ENCODE measurements around the gene BEAN1.
A peak's percentile ranks its signal among the peaks of the same experiment; 100 is the strongest.

The BEAN1 gene

DNA sequence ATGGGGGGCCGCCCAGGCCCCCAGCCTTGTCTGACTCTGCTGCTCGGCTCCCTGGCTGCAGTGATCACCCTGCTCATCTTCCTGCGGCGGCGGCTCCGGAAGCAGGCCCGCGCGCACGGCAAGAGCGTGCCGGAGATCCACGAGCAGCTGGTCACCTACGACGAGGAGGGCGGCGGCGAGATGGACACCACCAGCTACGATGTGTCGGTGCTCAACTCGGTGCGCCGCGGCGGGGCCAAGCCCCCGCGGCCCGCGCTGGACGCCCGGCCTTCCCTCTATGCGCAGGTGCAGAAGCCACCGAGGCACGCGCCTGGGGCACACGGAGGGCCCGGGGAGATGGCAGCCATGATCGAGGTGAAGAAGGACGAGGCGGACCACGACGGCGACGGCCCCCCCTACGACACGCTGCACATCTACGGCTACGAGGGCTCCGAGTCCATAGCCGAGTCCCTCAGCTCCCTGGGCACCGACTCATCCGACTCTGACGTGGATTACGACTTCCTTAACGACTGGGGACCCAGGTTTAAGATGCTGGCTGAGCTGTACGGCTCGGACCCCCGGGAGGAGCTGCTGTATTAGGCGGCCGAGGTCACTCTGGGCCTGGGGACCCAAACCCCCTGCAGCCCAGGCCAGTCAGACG, 24.4 kb upstream of the BEAN1 start:
- TF ChIP-seq GATA2 (IDR thresholded peaks at IDR 0.05; ENCODE audit: low read depth, low read length): no peak
- no peak for TF ChIP-seq GATA3 (IDR thresholded peaks at IDR 0.05; ENCODE audit: low read depth, low read length)

DNA sequence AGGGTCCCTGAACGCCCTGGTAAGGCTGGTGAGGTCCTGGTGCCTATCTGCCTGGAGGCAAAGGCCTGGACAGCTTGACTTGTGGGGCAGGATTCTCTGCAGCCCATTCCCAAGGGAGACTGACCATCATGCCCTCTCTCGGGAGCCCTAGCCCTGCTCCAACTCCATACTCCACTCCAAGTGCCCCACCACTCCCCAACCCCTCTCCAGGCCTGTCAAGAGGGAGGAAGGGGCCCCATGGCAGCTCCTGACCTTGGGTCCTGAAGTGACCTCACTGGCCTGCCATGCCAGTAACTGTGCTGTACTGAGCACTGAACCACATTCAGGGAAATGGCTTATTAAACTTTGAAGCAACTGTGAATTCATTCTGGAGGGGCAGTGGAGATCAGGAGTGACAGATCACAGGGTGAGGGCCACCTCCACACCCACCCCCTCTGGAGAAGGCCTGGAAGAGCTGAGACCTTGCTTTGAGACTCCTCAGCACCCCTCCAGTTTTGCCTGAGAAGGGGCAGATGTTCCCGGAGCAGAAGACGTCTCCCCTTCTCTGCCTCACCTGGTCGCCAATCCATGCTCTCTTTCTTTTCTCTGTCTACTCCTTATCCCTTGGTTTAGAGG, 23.5 kb upstream of the BEAN1 start:
- TF ChIP-seq GATA3 (IDR thresholded peaks at IDR 0.05; ENCODE audit: low read depth, low read length) (no peak), GATA2 (IDR thresholded peaks at IDR 0.05; ENCODE audit: low read depth, low read length) (no peak)

DNA sequence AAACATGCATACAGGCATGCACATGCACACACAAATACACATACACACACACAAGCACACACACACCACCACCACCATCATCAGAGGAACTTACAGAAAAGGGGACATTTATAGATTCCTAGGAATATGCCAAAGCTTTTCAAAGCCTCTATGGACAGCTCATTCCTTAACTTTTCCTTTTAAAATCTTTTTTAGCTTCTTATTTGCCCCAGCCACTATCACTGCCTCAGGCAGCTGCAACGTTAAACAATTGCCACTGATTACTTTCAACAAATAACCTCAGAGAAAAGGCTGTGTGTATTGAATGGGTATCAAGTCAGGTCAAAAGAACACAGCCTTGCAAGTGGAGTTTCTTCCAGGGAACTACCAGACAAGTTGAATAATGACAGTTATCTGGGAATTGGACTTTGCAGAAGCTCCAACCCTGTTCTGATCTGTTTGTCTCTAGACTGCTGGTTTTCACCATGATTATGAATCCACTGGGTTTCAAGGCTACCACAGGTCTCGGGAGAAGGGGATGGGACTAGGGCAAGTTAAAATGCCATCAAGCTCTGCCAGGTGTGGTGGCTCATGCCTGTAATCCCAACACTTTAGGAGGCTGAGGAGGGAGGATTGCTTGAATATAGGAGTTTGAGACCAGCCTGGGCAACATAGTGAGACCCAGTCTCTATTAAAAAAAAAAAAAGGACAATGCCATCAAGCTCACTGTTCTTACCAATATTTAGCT, 21.9 kb upstream of the BEAN1 start:
- TF ChIP-seq GATA2 (IDR thresholded peaks at IDR 0.05; ENCODE audit: low read depth, low read length) (no peak), GATA3 (IDR thresholded peaks at IDR 0.05; ENCODE audit: low read depth, low read length) (no peak)

DNA sequence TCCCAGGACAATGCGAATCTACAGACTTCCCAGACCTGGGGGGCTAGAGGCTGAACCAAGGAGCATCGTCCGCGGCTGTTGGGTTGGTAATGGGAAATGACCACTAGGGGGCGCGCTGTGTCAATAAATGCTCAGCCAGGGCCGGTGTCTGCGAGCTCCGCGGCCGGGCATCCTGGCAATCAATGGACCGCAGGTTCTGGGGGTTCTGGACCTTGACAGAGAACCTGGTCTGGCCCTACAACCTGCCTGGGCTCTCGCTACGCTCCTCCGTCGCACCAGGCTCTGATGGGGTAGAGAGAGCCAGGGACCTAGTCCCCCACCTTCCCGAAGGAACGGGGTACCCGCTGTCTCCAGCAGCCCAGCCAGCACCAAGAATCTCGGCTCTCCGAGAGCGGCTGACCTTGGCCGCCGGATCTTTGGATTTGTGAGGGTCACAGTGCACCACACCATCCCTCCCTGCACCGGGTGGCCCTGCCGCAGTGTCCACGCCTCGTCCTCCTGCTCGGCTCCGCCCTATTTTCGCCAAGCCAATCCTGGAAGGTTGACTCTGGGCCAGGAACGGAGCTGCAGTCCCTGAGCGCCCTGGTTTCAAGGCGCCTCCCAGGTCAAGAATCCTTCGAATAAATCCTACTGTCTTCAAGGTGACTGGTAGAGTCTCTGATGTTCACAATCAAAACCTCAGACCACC, 20.4 kb upstream of the BEAN1 start:
- no peak for TF ChIP-seq GATA3 (IDR thresholded peaks at IDR 0.05; ENCODE audit: low read depth, low read length)
- no peak for TF ChIP-seq GATA2 (IDR thresholded peaks at IDR 0.05; ENCODE audit: low read depth, low read length)

DNA sequence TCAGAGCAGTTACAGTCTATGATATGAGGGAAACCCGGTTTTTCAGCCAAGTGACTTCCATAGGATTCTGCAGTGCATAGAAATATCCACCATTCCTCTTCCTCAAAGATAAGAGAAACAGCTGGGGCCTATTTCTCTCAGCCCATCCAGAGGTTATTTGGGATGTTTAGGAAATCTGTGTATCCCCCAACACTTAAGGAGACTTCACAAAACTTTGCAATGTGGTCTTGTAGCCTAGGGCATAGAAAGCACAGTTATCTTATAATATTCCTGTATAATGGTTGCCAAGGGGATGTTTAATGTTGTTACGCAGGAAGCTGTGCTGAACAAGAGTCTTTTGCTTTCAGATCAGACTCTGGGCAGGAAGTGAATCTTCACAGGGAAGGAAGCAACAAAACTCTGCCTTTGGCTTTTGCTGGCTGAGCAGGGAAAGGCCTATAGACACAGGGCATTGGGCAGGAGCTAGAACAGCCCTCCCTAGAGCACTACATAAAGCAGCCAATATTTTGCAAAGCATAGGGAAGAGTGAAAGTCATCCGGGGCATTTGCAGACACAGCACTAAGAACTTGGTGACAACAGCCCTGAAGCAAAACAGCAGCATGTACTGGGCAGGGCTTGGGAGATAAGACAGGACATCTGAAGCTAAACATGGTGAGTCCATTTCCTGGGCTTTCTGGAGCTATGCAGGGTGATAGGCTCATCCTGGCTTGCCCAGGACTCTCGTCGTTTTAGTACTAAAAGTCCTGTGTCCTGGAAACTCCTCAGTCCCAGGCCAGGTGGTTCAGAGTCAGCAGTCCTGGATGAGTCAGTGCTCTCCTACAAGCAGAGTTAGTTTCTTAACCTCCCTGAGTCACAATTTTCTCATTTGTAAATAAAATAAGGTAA, 18.7 kb upstream of the BEAN1 start:
- TF ChIP-seq GATA2 (IDR thresholded peaks at IDR 0.05; ENCODE audit: low read depth, low read length) (0 out of 2 replicates have a peak, but pooled peaks have one; percentile 16), GATA3 (IDR thresholded peaks at IDR 0.05; ENCODE audit: low read depth, low read length) (no peak)

DNA sequence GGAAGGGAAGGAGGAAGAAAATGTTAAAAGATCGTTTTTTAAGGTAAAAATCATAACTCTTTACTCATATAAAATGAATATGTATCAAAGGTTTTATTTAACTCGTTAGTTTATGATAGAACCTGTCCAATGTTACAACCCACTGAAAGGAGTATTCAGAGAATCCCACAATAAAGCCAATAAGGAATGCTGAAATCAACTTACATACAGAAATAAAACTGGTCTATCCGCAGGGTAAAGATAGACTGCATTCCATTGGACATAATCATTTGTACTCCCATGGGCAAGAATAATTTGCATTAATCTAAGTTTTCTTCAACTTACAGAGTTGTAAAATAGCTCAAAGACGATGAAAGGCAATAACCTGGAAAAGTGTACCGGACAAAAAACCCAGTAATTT, 17.9 kb upstream of the BEAN1 start:
- TF ChIP-seq GATA2 (IDR thresholded peaks at IDR 0.05; ENCODE audit: low read depth, low read length) (no peak), GATA3 (IDR thresholded peaks at IDR 0.05; ENCODE audit: low read depth, low read length) (no peak)

DNA sequence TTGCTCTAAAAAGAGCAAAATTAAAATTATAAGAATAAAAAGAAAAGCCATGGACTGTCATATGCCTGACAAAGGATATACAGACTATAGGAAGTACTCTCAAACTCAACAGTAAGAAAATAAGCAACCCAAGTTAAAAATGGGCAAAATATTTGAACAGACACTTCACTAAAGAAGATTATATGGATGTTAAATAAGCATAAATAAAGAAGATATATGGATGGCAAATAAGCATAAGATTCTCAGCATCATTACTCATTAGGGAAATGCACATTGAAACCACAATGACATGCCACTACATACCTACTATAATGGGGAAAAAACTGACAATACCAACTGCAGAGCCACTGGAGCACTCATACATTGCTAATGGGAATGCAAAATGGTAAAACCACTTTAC, 14.9 kb upstream of the BEAN1 start:
- no peak for TF ChIP-seq GATA2 (IDR thresholded peaks at IDR 0.05; ENCODE audit: low read depth, low read length)
- no peak for TF ChIP-seq GATA3 (IDR thresholded peaks at IDR 0.05; ENCODE audit: low read depth, low read length)

DNA sequence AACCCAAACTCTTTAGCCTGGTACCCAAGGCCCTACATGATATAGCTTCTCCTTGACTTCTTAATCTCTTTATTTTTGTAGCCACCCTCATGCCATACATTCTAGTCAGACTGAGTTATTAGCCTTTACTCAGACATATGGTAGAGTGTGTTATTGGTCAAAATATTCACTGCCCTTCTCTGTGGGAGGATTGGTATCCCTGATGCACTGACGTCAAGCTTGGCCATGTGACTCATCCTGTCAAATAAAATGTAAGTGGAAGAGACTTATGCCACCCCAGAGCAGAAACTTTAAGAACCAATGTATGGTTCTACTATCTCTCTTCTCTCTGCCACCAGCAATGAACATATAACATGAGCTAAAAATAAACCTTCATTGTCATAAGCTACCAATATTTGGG, 12.2 kb upstream of the BEAN1 start:
- TF ChIP-seq GATA3 (IDR thresholded peaks at IDR 0.05; ENCODE audit: low read depth, low read length): no peak
- TF ChIP-seq GATA2 (IDR thresholded peaks at IDR 0.05; ENCODE audit: low read depth, low read length): no peak

DNA sequence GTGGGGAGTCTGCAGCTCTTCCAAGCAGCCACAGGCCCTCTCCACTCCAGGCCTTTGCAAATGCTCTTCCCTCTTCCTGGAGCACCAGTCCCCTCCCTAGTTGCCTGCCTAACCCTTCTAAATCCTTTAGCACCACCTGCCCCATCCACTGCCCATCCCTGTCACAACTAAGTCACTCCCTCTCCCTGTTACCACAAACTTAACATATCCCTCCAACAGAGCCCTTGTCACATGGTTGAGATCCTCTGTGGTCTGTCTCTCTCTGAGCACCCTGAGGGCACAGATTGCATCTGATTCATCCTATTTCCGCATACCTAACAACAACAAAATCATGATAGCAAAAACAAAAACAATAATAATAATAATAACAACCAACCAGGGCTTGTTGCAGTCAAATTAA, 11.0 kb upstream of the BEAN1 start:
- TF ChIP-seq GATA2 (IDR thresholded peaks at IDR 0.05; ENCODE audit: low read depth, low read length): no peak
- no peak for TF ChIP-seq GATA3 (IDR thresholded peaks at IDR 0.05; ENCODE audit: low read depth, low read length)

DNA sequence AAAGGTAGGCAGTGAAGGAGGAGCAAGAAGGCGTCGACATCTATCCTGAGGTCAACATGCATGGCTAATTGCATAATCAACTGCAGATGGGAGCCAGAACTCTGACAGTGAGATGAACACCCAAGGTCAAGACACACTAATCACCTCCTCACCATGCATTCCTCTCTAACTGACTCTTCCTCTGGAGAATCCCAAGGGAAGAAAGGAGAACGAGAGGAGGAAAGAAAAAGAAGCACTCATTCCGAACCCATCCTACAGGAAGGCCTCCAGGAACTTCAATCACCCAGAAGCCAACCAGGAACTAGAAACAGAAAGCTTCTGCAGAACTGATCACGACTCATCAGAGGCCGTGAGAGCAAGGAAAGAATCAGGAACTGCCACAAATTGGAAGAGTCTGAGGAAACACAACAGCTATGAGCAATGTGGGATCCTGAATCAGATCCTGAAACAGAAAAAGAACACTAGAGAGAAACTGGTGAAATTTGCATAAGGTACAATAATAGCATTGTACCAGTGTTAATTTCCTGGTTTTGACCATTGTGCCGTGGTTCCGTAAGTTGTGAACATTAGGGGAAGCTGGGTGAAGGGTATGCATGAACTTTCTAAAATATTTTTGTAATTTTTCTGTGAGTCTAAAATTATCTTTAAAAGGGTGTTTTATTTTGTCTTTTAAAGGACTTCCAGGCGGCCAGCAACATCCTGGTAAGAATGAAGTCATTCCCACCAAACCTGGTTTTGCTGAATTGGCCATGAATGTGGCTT, 10.0 kb upstream of the BEAN1 start:
- no peak for TF ChIP-seq GATA3 (IDR thresholded peaks at IDR 0.05; ENCODE audit: low read depth, low read length)
- TF ChIP-seq GATA2 (IDR thresholded peaks at IDR 0.05; ENCODE audit: low read depth, low read length): no peak

DNA sequence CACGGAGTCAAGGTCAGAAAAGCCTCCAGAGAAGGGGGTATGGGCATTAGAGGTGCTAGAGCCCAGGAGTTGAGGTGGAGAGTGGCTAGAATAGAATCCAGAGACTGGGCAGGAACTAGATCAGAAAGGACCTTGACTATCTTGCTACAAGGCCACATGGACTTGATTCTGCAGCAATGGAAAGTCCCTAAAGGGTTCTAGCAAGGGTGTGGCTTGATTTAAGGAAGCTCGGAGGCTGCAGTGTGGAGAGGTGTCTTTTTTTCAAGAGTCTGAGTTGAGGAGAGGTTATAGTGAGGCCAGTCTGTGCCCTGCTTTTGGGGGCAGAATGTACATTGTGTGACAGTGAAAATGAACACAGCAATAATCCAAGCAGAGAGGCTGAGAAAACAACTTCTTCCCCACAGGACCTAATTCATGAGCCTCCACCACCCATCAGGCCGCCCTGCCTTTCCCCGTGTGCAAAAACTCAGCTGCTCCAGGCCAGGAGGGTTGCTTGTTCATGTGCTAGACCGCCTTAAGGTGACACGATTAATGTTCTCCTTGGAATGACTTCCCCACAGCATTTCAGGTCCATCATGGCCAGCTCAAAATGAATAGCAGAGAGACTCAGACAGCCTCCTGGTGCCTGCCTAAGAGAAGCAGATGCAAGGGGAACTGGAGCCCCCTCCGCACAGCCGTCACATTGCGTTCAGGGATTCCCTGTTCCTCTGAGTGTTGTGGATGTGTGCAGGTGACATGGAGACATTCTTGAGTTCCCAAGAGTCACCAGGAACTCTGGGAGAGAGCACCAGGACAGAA, 8.7 kb upstream of the BEAN1 start:
- TF ChIP-seq GATA2 (IDR thresholded peaks at IDR 0.05; ENCODE audit: low read depth, low read length) (no peak), GATA3 (IDR thresholded peaks at IDR 0.05; ENCODE audit: low read depth, low read length) (no peak)

DNA sequence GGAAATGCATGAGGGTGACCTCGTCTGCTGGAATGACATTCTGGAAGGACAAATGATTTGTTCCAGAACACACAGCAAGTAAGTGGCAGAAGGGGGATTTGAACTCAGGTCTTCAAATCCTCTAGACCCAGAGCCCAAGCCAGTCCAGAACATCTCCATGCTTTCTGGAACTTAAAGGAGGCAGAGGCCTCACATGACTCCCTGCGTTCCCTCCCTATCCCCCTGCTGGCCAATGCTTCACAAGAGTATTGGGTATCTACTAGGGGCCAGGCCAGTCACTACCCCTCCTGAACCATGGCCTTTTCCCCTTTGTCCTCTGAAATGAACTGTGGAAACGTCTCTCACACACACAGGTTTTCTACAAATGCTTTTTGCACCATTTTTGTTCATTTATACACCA, 7.6 kb upstream of the BEAN1 start:
- no peak for TF ChIP-seq GATA3 (IDR thresholded peaks at IDR 0.05; ENCODE audit: low read depth, low read length)
- TF ChIP-seq GATA2 (IDR thresholded peaks at IDR 0.05; ENCODE audit: low read depth, low read length): no peak

All from SH-SY5Y (cell line).